Activated T-cell treated with anti-CD3 and anti-CD28 coated beads for 4 hours (primary cell): Measurements from ENCODE around the gene TMEM88.
"Not testable (repeated sequence)": the region's sequence is repeated elsewhere in the genome, so short reads cannot be mapped to it uniquely, and the experiment has no call there.

Experiments used
- DNase-seq: peaks from one replicate; pipeline ENCODE4 v3.0.0-alpha.2; 2020

The TMEM88 gene, protein sequence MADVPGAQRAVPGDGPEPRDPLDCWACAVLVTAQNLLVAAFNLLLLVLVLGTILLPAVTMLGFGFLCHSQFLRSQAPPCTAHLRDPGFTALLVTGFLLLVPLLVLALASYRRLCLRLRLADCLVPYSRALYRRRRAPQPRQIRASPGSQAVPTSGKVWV

DNA sequence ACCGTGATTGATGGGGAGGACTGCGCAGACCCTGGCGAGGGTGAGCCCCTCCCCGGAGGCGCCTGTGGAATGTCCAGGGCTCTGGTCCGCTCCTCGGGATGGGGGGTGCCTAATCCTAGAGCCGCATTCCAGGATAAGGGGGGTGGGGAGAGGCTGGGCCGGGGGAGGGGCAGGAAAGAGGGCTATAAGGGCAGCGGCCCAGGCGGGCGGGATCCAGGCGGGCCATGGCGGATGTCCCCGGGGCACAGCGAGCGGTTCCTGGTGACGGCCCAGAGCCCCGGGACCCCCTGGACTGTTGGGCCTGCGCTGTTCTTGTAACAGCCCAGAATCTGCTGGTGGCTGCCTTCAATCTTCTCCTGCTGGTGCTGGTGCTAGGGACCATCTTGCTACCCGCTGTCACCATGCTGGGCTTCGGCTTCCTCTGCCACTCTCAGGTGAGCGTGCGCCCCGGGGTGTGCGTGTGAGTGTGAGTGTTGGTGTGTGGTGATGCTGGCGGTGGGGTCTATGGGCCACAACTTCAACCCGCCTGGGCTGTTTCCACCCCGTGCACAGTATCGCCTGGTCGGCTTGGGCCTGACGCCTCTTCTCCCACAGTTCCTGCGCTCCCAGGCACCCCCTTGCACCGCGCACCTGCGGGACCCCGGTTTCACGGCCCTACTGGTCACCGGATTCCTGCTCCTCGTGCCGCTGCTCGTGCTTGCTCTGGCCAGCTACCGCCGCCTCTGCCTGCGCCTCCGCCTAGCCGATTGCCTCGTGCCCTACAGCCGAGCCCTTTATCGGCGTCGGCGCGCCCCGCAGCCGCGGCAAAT, at the start of gene TMEM88:
TSS of gene TMEM88 (plus strand) at position 216 of the 809 bp plus-strand sequence. CDS start at position 225, 9 bp downstream.
- no peak for DNase-seq

GRCh38 chr17:7806587-7806986, 48.3 kb upstream of the TMEM88 start:
- no peak for DNase-seq

- DNase-seq: no peak
These were observed 47.7 kb upstream of the TMEM88 start for GRCh38 chr17:7807206-7807605.

DNA sequence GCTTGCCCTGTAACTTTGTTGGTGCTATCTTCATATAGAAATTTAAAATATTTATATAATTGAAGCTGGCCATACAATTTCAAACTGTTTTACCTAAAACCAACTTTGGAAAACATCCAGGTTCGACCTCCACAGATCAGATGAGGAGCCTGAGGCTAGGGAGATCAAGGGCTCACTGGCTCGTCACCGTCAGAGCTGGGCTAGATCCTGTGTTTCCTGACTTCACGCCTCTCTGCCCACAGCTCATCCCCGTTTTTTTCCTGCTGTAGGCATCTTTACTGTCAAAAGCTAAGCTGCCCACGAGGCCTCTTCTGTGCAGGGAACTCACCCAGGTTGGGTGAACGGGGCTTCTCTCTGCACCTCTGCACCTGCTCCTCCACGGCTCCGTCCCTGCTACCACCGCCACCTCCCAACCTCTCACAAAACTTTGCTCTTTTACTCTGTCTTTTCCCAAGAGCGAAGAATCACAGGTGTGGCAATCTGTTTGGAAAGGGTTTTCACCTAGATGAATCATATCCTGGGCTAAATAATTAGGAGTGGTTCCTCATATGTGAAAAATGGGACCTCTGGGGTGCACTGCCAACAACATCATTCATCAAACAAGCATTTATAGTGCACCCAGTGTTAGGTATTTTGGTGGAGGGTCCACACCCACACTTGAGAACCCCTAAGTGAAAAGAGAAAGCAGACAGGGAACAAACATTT, 45.6 kb upstream of the TMEM88 start:
- DNase-seq: no peak

- DNase-seq: not testable (repeated sequence)
These were observed 45.0 kb upstream of the TMEM88 start for GRCh38 chr17:7809791-7810343.

DNA sequence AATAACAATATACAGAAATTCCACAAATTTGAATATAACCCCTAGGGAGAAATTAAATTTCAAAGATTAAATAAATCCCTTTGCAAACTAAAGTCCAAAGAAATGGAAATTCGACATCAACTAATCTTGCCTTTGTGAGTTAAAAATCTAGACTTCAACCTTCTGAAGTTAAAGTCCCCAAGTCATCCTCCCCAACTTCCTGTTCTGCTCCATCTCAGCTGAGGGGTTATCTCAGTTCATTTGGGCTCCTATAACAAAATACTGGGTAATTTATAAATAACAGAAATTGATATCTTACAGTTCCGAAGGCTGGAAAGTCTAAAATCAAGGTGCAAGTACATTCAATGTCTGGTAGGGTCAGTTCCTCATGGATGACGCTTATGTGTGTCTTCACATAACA, 43.6 kb upstream of the TMEM88 start:
- no peak for DNase-seq

DNA sequence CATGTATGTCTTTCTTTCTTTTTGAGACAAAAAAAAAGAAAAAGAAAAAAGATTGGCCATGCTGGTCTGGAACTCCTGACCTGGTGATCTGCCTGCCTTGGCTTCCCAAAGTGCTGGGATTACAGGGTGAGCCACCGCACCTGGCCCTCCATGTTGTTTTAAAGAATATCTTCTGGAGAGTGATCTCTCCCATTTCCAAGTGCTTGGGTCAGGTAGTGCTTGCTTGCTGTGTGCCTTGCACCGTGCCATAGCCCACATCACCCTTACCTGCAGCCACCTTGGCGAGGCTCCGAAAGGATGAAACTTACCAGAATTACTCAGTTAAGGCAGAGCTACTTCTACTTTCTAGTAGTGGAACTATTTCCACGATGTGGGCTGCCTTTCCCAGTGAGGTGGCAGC, 39.9 kb upstream of the TMEM88 start:
- no peak for DNase-seq

- DNase-seq: no peak
These were observed 37.8 kb upstream of the TMEM88 start for GRCh38 chr17:7816926-7817642.

DNA sequence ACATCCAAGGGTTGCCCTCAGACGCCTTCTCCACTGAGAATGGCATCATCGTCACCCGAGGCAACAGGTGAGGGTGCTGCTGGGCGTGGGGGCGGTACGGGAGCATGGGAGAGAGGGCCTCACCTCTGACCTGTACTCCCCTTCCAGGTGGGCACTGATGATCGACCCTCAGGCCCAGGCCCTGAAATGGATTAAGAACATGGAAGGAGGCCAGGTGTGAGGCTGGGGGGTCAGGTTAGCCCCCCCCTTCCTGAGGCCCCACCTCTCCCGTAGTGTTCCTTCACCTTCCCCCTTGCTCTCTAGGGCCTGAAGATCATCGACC, 37.3 kb upstream of the TMEM88 start:
- DNase-seq: no peak

GRCh38 chr17:7818026-7818425, 36.8 kb upstream of the TMEM88 start:
- DNase-seq: no peak

DNA sequence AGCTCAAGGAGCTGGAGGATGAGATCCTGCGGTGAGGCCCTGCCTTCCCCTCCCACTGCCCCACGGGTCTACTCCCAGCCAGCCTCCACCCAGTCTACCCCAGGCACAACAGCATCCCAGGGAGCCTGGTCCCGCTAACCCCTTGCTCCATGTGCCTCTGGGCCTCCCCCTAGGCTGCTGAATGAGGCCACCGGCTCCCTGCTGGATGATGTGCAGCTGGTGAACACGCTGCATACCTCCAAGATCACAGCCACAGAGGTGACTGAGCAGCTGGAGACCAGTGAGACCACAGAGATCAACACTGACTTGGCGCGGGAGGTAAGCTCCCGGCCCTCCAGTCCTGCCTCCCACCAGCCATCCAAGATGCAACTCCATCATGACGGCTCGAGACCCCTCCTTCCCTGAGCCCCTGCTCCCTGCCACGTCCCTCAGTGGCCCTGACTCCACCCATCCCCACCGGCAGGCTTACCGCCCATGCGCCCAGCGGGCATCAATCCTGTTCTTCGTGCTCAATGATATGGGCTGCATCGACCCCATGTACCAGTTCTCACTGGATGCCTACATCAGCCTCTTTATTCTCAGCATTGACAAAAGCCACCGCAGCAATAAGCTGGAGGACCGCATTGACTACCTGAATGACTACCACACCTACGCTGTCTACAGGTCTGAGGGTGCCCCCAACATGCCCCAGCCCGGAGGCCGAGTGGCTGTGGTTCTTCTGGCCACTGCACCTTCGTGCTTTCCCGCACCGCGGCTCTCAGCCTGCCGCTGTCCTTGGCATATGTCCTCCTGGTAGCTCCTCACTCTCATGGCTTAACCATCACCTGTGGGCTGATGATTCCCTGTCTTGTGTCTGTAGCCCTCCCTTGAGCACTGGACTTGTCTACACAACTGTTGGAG, 35.9 kb upstream of the TMEM88 start:
- DNase-seq: no peak

GRCh38 chr17:7820231-7820630, 34.6 kb upstream of the TMEM88 start:
- DNase-seq: no peak

DNA sequence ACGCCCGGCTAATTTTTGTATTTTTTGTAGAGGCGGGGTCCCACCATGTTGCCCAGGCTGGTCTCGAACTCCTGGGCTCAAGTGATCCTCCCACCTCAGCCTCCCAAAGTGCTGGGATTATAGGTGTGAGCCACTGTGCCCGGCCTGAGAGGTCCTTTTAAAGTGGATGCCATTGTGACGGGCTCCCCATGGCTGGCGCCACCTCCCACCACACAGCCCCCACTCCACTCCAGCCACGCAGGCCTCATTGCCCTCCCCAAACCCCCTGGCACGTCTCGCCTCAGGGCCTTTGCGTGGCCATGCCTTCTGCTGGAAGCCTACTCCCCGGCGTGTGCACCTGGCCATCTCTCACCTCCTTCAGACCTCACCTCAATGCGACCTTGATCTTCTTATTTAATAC, 32.7 kb upstream of the TMEM88 start:
- no peak for DNase-seq

DNA sequence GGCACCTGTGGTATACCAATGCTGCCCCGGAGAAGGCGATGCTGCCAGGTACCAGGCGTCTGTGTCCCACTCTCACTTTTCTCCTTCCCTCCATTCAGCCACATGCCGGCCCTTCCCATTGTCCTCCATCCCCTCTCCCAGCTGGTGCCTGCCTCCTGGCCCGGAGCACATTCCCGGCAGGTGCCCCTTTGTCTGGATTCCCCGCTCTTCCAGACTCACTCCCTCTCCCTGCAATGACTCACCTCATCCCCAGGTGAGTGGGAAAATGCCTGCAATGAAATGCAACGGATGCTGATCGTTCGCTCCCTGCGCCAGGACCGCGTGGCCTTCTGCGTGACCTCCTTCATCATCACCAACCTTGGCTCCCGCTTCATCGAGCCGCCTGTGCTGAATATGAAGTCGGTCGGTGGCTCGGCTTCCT, 31.3 kb upstream of the TMEM88 start:
- DNase-seq: no peak

DNA sequence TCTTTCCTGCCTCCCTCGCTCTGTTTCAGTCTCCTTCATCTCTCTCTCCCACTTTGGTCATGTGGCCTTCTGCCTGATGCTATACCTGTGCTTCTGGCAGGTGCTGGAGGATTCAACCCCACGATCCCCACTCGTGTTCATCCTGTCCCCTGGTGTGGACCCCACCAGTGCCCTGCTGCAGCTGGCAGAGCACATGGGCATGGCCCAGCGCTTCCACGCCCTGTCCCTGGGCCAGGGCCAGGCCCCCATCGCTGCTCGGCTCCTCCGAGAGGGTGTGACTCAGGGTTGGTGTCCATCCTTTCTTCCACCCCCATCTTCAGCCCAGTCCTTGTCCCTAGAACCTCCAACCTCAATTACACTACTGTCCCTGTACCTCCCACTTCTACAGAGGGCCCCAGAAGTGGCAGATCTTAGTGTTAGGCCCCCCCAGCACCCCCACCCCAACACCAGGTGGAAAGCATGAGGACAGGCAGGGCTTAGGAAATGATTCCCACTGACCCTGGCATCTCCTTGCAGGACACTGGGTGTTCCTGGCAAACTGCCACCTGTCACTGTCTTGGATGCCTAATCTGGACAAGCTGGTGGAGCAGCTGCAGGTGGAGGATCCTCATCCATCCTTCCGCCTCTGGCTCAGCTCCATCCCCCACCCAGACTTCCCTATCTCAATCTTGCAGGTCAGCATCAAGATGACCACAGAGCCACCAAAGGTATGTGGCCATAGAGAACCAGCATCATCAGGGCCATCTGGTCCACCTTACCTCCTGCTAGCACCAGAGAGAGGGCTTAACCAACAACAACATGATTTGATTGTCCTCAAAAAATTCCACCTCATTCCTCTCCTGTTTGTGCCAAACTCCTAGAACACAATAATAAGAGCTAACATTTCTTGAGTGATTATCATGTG, 30.6 kb upstream of the TMEM88 start:
- DNase-seq: no peak

- DNase-seq: no peak
These were observed 29.5 kb upstream of the TMEM88 start for GRCh38 chr17:7825206-7825990.

DNA sequence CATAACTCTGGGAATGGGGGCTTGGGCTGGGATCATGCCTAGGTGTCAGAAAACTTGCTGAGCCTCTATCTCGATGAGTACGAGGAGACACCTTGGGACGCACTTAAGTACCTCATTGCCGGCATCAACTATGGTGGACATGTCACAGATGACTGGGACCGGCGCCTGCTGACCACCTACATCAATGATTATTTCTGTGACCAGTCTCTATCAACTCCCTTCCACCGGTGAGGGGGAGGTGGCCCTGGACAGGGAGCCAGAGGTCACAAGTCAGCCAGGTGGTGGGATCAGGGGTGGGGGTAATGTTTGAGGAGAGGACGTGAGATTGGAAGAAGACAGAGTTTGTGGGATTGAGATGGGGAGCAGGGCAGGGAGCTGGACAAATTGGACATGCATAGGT, 24.2 kb upstream of the TMEM88 start:
- no peak for DNase-seq

- no peak for DNase-seq
These were observed 23.6 kb upstream of the TMEM88 start for GRCh38 chr17:7831233-7831632.

DNA sequence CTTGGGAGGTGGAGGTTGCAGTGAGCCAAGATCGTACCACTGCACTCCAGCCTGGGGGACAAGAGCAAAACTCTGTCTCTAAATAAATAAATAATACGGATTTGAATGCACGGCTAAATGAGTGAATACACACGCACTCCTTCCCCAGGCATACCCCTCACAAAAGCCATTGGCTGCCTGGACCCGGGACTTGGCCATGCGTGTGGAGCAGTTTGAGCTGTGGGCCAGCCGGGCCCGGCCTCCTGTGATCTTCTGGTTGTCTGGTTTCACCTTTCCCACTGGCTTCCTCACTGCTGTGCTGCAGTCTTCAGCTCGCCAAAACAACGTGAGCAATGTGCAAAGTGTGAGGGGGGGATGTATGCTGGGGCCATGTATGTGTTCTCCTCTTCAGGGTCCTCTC, 22.4 kb upstream of the TMEM88 start:
- DNase-seq: no peak
